HepG2 (cell line): ENCODE results near the gene PSRC1. TPM values are rescaled to one million over a fixed set of nuclear protein-coding genes. Genes with fewer than 3 reads are reported as not detected.

Source experiments
- ATAC-seq: fragments of 200-7000 bp; cut with Tn5 transposase; 3 replicates; pipeline ENCODE4 v1.9.1; 2020; ENCODE audit warnings: mild to moderate bottlenecking, moderate library complexity
- BruUV-seq: library from RNA; stranded (reverse); fragments of 400-500 nt; replicated peaks from 2 replicates; lab custom pipeline; 2021; lab: Mats Ljungman, UMichigan
- CTCF ChIA-PET: fragments of 300-600 bp; formaldehyde crosslinking; extraction: SDS; loops from one replicate; lab custom pipeline; 2021; ENCODE audit warnings: low total read pairs, inconsistent platforms, low intra/inter-chr PET ratio; lab: Yijun Ruan, JAX
- POLR2A ChIA-PET: fragments of 350-600 bp; sonication (Branson Sonifier 250); formaldehyde crosslinking; loops from one replicate; lab custom pipeline; 2020; ENCODE audit warnings: antibody characterized with exemption, inconsistent platforms; lab: Yijun Ruan, JAX
- DNase-seq: peaks from one replicate; pipeline ENCODE4 v3.0.0-alpha.2; 2015; ENCODE audit warnings: low spot score
- FAIRE-seq: peaks from 3 replicates; lab custom pipeline; 2011; peaks lifted over from hg19 to GRCh38; lab: Jason Lieb, UNC
- H2AFZ ChIP-seq: one replicate; pipeline ENCODE4 v1.6.1; 2011; ENCODE audit warnings: low read length, inconsistent platforms
- H3K27ac ChIP-seq: fragments of 300-600 bp; 3 replicates; pipeline ENCODE4 v1.8.0; 2011; ENCODE audit warnings: mixed run types, mild to moderate bottlenecking, mixed read lengths, low read length, inconsistent platforms; ENCODE audit not compliant: insufficient read depth; ENCODE audit errors: extremely low read length
- H3K27me3 ChIP-seq, 2 experiments: fragments of 200-600 bp in 1 of 2; 2 replicates in 1 of 2; 3 replicates in 1 of 2; pipeline versions ENCODE4 v1.6.0 to v1.8.0; 2011; ENCODE audit warnings: low read length in 2 of 2, mild to moderate bottlenecking in 2 of 2, moderate library complexity in 2 of 2, inconsistent platforms in 1 of 2; ENCODE audit not compliant: insufficient read depth in 2 of 2, control insufficient read depth in 1 of 2
- H3K36me3 ChIP-seq, 2 experiments: fragments of 200-600 bp in 1 of 2; replicated peaks in 1 of 2; 2 replicates in 1 of 2; 3 replicates in 1 of 2; pipeline versions ENCODE4 v1.5.1 to v1.8.0; 2011; ENCODE audit warnings: low read length in 2 of 2, inconsistent platforms in 1 of 2; ENCODE audit not compliant: insufficient read depth in 2 of 2, control insufficient read depth in 1 of 2
- H3K4me1 ChIP-seq: 2 replicates; pipeline ENCODE4 v1.5.1; 2012; ENCODE audit warnings: low read length, inconsistent platforms; ENCODE audit not compliant: insufficient read depth
- H3K4me2 ChIP-seq: 2 replicates; pipeline ENCODE4 v1.6.0; 2011; ENCODE audit warnings: low read depth, low read length, inconsistent platforms
- H3K4me3 ChIP-seq, 3 experiments: fragments of 200-600 bp in 1 of 3; sonication (generic), shearing (Covaris generic) in 1 of 3; replicated peaks in 1 of 3; 2 replicates each; pipeline ENCODE4 v1.5.1; 2011 to 2016; ENCODE audit warnings: low read length in 3 of 3, inconsistent platforms in 2 of 3, low read depth in 2 of 3, mild to moderate bottlenecking in 2 of 3, control low read depth in 1 of 3, mixed read lengths in 1 of 3; ENCODE audit not compliant: insufficient read depth in 1 of 3
- H3K79me2 ChIP-seq: one replicate; pipeline ENCODE4 v1.6.1; 2011; ENCODE audit warnings: low read length, inconsistent platforms; ENCODE audit not compliant: insufficient read depth
- H3K9ac ChIP-seq: 2 replicates; pipeline ENCODE4 v1.6.0; 2011; ENCODE audit warnings: mild to moderate bottlenecking, low read depth, low read length, inconsistent platforms; ENCODE audit not compliant: insufficient read depth
- H3K9me3 ChIP-seq: 2 replicates; pipeline ENCODE4 v1.5.1; 2012; ENCODE audit warnings: mild to moderate bottlenecking, low read length
- H4K20me1 ChIP-seq: 2 replicates; pipeline ENCODE4 v1.6.0; 2011; ENCODE audit warnings: inconsistent platforms, mild to moderate bottlenecking, low read length, moderate library complexity; ENCODE audit not compliant: insufficient read depth
- CCDC6 ChIP-seq: sonication (generic); formaldehyde crosslinking; IDR thresholded peaks from 2 replicates; pipeline ENCODE4 v1.8.1; 2022; ENCODE audit warnings: mild to moderate bottlenecking, missing genetic modification reagents, moderate library complexity
- E2F2 ChIP-seq: sonication (generic); formaldehyde crosslinking; IDR thresholded peaks from 2 replicates; pipeline ENCODE4 v1.4.0; 2020; ENCODE audit warnings: missing genetic modification reagents, borderline replicate concordance
- EHMT2 ChIP-seq: fragments of 200-600 bp; sonication (generic); IDR thresholded peaks from 2 replicates; pipeline ENCODE4 v1.7.0; 2017; ENCODE audit warnings: antibody characterized with exemption, low read depth, low read length, borderline replicate concordance
- HNRNPH1 ChIP-seq: fragments of 200-400 bp; formaldehyde crosslinking; optimal IDR thresholded peaks from 2 replicates; pipeline ENCODE3; 2017; ENCODE audit warnings: mild to moderate bottlenecking, low read depth, low read length
- KLF15 ChIP-seq: sonication (generic); formaldehyde crosslinking; IDR thresholded peaks from 2 replicates; pipeline ENCODE4 v1.8.1; 2023; ENCODE audit warnings: borderline replicate concordance, mild to moderate bottlenecking, inconsistent platforms, missing genetic modification reagents, mixed read lengths
- KMT2B ChIP-seq: IDR thresholded peaks from 2 replicates; pipeline ENCODE4 v1.6.1; 2016; ENCODE audit warnings: missing genetic modification reagents, missing compliant biosample characterization
- NONO ChIP-seq, 2 experiments: fragments of 450-650 bp in 1 of 2; sonication (generic) in 1 of 2; formaldehyde crosslinking in 1 of 2; IDR thresholded peaks in 1 of 2; conservative IDR thresholded peaks in 1 of 2; 2 replicates each; pipeline versions ENCODE4 v1.6.1 to v1.8.0; 2017 to 2022; ENCODE audit warnings: mild to moderate bottlenecking in 1 of 2, missing genetic modification reagents in 1 of 2, moderate library complexity in 1 of 2
- REPIN1 ChIP-seq: sonication (generic); formaldehyde crosslinking; IDR thresholded peaks from 2 replicates; pipeline ENCODE4 v1.8.0; 2022; ENCODE audit warnings: missing genetic modification reagents, low read depth, mild to moderate bottlenecking, borderline replicate concordance
- RXRB ChIP-seq: IDR thresholded peaks from 2 replicates; pipeline ENCODE4 v1.6.1; 2016; ENCODE audit warnings: borderline replicate concordance, missing genetic modification reagents, missing compliant biosample characterization
- YY1 ChIP-seq: IDR thresholded peaks from 2 replicates; pipeline ENCODE4 v1.6.1; 2011; ENCODE audit warnings: low read length, low read depth, moderate library complexity, mild to moderate bottlenecking; ENCODE audit not compliant: insufficient read depth, insufficient replicate concordance
- ZBTB3 ChIP-seq: sonication (generic); formaldehyde crosslinking; IDR thresholded peaks from 2 replicates; pipeline ENCODE4 v1.4.0; 2020; ENCODE audit warnings: low read depth, mild to moderate bottlenecking, moderate library complexity, missing genetic modification reagents, borderline replicate concordance
- ZFAT ChIP-seq: sonication (generic); formaldehyde crosslinking; conservative IDR thresholded peaks from 2 replicates; pipeline ENCODE4 v1.8.1; 2023; ENCODE audit warnings: missing genetic modification reagents, inconsistent platforms
- WGBS: methylation state at CpG from one replicate; pipeline ENCODE4 v1.1.6; 2017; ENCODE audit warnings: low lambda C conversion rate; 5-methylcytosine and 5-hydroxymethylcytosine counted together
- in situ Hi-C: cut with HindIII; loops from 2 replicates; pipeline ENCODE4 v1.10.0; 2017; ENCODE audit warnings: low pct_unique_long_range_greater_than_20kb; ENCODE audit not compliant: extremely low pct_ligation_motif_present
- intact Hi-C: fragments of 100-400 bp; cut with micrococcal nuclease; formaldehyde crosslinking; loops from one replicate; pipeline ENCODE4 v1.10.0; 2022; ENCODE audit not compliant: unreplicated experiment
- polyA plus RNA-seq, 8 experiments: library from polyadenylated mRNA; depleted of rRNA in 3 of 8; stranded (reverse) in 7 of 8; unstranded in 1 of 8; fragments of >200 nt; fragmentation: Illumina TruSeq in 4 of 8; extraction: Trizol in 4 of 8; gene quantifications; 2 replicates each; pipeline versions ENCODE4 v1.2.1 to v1.2.3, GENCODE V29; 2011 to 2016; ENCODE audit warnings: low read depth in 4 of 8, missing spikeins in 1 of 8, mixed read lengths in 1 of 8; ENCODE audit not compliant: insufficient read depth in 1 of 8
- total RNA-seq, 5 experiments: library from RNA; depleted of rRNA; stranded (reverse); fragments of >200 nt; fragmentation: Illumina TruSeq; extraction: Trizol; gene quantifications; 2 replicates each; pipeline ENCODE4 v1.2.3, GENCODE V29; 2016; ENCODE audit warnings: low read depth in 1 of 5
- TF ChIP-seq, protein P1 (sequence below): sonication (generic); formaldehyde crosslinking; IDR thresholded peaks from 2 replicates; pipeline ENCODE4 v1.8.1; 2023; ENCODE audit warnings: missing genetic modification reagents, mild to moderate bottlenecking, borderline replicate concordance
- TF ChIP-seq, protein P2 (sequence below): sonication (generic); formaldehyde crosslinking; IDR thresholded peaks from 2 replicates; pipeline ENCODE4 v1.9.0; 2021; ENCODE audit warnings: missing genetic modification reagents, borderline replicate concordance

Gene PSRC1
- total and polyA plus RNA-seq, 2 of the 13 experiments (the other 11 are each of a cell fraction or from before 2014, with no cell fraction given): 28.6 to 30.3 TPM

DNA sequence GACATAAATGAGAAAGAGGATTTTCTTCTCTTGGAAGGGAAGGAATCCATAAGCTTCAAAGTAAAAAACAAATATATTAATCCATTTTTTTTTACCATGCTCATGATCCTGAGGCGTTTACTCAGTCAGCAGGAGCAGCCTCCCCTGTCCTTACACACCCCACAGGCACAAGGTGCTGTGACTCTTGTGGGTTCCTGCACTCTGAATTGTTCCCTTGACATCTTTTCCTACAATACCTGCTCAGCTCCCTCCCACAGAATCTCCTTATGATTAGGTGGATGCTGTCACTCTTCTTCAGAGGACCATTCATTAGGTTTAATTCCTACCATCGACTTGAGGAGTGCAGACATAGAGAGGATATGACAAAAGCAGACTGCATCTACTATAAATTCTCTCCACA lies 10.1 kb upstream of the PSRC1 start:
- Histone ChIP-seq H3K4me1 (peaks cover 31% of the 10 kb centered on the region), H3K4me2 (no peak overlapping the region), H3K79me2 (no peaks in the 10 kb centered on the region), H3K4me3 (no peak overlapping the region), H3K27me3 (no peaks in the 10 kb centered on the region), H3K9ac (no peak overlapping the region), H3K9me3 (no peaks in the 10 kb centered on the region), H4K20me1 (no peaks in the 10 kb centered on the region), H3K27ac (no peak overlapping the region)
- in situ Hi-C loops (no loop called here), intact Hi-C loops (no loop called here)
- BruUV-seq: no TSS peak
- 97% methylated on average over 2 of the region's 2 CpGs for WGBS
- no peak for DNase-seq
- no peak for FAIRE-seq
- TF ChIP-seq RXRB: no peak
- no peak for TF ChIP-seq YY1
- no peak for TF ChIP-seq CCDC6
- TF ChIP-seq EHMT2: no peak
- no peak for TF ChIP-seq ZFAT
- TF ChIP-seq KLF15 (CRISPR knock-in tag): no peak
- TF ChIP-seq HNRNPH1: no peak
- TF ChIP-seq, protein P1, sequence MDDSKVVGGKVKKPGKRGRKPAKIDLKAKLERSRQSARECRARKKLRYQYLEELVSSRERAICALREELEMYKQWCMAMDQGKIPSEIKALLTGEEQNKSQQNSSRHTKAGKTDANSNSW (CRISPR knock-in tag): no peak
- TF ChIP-seq NONO (IDR thresholded peaks at IDR 0.05): no peak
- no peak for TF ChIP-seq NONO (CRISPR knock-in tag; conservative IDR thresholded peaks at IDR 0.05)
- no peak for TF ChIP-seq E2F2 (CRISPR knock-in tag)
- no peak for TF ChIP-seq KMT2B (CRISPR knock-in tag)
- TF ChIP-seq, protein P2, sequence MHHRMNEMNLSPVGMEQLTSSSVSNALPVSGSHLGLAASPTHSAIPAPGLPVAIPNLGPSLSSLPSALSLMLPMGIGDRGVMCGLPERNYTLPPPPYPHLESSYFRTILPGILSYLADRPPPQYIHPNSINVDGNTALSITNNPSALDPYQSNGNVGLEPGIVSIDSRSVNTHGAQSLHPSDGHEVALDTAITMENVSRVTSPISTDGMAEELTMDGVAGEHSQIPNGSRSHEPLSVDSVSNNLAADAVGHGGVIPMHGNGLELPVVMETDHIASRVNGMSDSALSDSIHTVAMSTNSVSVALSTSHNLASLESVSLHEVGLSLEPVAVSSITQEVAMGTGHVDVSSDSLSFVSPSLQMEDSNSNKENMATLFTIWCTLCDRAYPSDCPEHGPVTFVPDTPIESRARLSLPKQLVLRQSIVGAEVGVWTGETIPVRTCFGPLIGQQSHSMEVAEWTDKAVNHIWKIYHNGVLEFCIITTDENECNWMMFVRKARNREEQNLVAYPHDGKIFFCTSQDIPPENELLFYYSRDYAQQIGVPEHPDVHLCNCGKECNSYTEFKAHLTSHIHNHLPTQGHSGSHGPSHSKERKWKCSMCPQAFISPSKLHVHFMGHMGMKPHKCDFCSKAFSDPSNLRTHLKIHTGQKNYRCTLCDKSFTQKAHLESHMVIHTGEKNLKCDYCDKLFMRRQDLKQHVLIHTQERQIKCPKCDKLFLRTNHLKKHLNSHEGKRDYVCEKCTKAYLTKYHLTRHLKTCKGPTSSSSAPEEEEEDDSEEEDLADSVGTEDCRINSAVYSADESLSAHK (CRISPR knock-in tag): no peak
- TF ChIP-seq ZBTB3 (CRISPR knock-in tag): no peak
- no peak for TF ChIP-seq REPIN1 (CRISPR knock-in tag)
- TF ChIP-seq, all 625 proteins: peak for 0
- POLR2A ChIA-PET: no interaction called here
- CTCF ChIA-PET: no interaction called here
- no peaks in the 10 kb centered on the region for H3K36me3 ChIP-seq
- no peak for ATAC-seq
- no peak overlapping the region for H2AFZ ChIP-seq
